SK-N-MC (cell line): ENCODE data around the gene AP5M1.

Experiments
- EZH2 ChIP-seq: fragments of 200-600 bp; sonication (generic); IDR thresholded peaks from one replicate; pipeline ENCODE4 v1.6.1; 2017; ENCODE audit warnings: antibody characterized with exemption
- POLR2AphosphoS5 ChIP-seq: IDR thresholded peaks from 2 replicates; pipeline ENCODE4 v1.6.1; 2012; ENCODE audit warnings: mild to moderate bottlenecking, low read depth, low read length, borderline replicate concordance

GRCh38 chr14:57232006-57232405, 36.8 kb upstream of the AP5M1 start:
- no peak for TF ChIP-seq EZH2
- TF ChIP-seq POLR2AphosphoS5: no peak
